Retinal pigment epithelial cell (primary cell): ENCODE results near the gene PPP2R2C.

ENCODE experiments used
- DNase-seq: peaks from one replicate; pipeline ENCODE4 v3.0.0-alpha.2; 2010; ENCODE audit warnings: low read depth
- H3K4me3 ChIP-seq: 2 replicates; pipeline ENCODE4 v1.5.1; 2011; ENCODE audit warnings: mild to moderate bottlenecking, low read length, control low read depth, moderate library complexity
- CTCF ChIP-seq: conservative IDR thresholded peaks from 2 replicates; pipeline ENCODE4 v1.5.1; 2011; ENCODE audit warnings: low read depth, low read length, control low read depth, inconsistent platforms

Gene PPP2R2C

GRCh38 chr4:6390356-6390755 is 82.1 kb downstream of the PPP2R2C start:
- H3K4me3 ChIP-seq = no peak overlapping the region
- TF ChIP-seq CTCF = no peak
- no peak for DNase-seq

DNA sequence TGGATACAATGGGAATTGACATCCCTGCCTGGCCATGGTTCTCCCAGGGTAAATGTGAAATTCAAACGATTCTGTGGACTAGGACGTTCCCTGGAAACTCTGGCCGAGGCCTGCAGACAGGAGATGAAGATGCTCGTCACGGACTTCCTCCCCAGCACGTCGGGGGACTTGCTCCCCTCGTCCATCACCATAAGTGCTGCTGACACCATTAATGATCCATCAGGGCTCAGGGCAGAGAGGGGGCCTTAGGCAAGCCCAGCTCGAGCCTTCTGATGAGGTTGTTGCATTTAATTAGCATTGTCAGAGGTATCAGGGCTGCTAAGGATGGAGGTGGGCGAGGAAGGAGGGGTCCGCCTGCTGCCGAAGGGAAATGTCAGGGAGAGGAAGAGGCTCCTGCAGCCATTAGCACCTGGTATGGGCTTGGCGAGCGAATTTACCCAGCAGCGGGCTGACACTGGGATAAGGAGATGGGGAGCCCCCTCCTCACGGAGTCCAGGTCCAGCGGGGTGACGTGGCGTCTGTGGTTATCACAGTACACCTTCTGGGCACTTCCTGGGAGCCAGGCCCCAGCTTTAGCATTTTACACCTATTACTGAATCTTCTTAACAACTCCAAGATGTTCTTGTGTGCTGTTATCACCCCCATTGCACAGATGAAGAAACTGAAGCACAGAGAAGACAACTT is 83.1 kb downstream of the PPP2R2C start:
- no peak for TF ChIP-seq CTCF
- H3K4me3 ChIP-seq = no peak overlapping the region
- no peak for DNase-seq

GRCh38 chr4:6388713-6389112 is 83.7 kb downstream of the PPP2R2C start:
- no peak for TF ChIP-seq CTCF
- H3K4me3 ChIP-seq = no peak overlapping the region

GRCh38 chr4:6387946-6388345 is 84.5 kb downstream of the PPP2R2C start:
- no peak for DNase-seq
- TF ChIP-seq CTCF = no peak
- no peak overlapping the region for H3K4me3 ChIP-seq

More at GRCh38 chr4:6388713-6389112, 83.7 kb downstream of the PPP2R2C start:
- DNase-seq = no peak

- DNase-seq = no peak
- TF ChIP-seq CTCF = no peak
- no peak overlapping the region for H3K4me3 ChIP-seq
Observed at GRCh38 chr4:6386091-6386490, 86.3 kb downstream of the PPP2R2C start.

GRCh38 chr4:6385288-6385687 is 87.1 kb downstream of the PPP2R2C start:
- no peak for TF ChIP-seq CTCF
- DNase-seq = no peak
- H3K4me3 ChIP-seq = no peak overlapping the region

- DNase-seq = no peak
- no peak overlapping the region for H3K4me3 ChIP-seq
- no peak for TF ChIP-seq CTCF
Observed at GRCh38 chr4:6384541-6384940, 87.9 kb downstream of the PPP2R2C start.
